Brain microvascular endothelial cell (primary cell): Measurements from ENCODE around the gene TAF4.

Experiments
- DNase-seq: peaks from one replicate; pipeline ENCODE4 v3.0.0-alpha.2; 2020
- H3K27ac ChIP-seq: fragments of 250-450 bp; sonication (Bioruptor Pico); 2 replicates; pipeline ENCODE4 v1.5.1; 2020; ENCODE audit warnings: mild to moderate bottlenecking, moderate library complexity
- H3K27me3 ChIP-seq: fragments of 250-450 bp; sonication (Bioruptor Pico); replicated peaks from 2 replicates; pipeline ENCODE4 v1.5.1; 2020; ENCODE audit warnings: mild to moderate bottlenecking
- H3K36me3 ChIP-seq: fragments of 250-450 bp; sonication (Bioruptor Pico); replicated peaks from 2 replicates; pipeline ENCODE4 v1.5.1; 2020; ENCODE audit warnings: mild to moderate bottlenecking
- H3K4me3 ChIP-seq: 2 replicates; pipeline ENCODE4 v1.5.1; 2011; ENCODE audit warnings: low read depth, mild to moderate bottlenecking, control low read depth, low read length, moderate library complexity
- in situ Hi-C: cut with HindIII; loops from 2 replicates; pipeline ENCODE4 v1.10.0; 2017; ENCODE audit warnings: low sequenced_read_pairs, low pct_ligation_motif_present
- TF ChIP-seq, protein P1 (sequence below): IDR thresholded peaks from 2 replicates; pipeline ENCODE4 v1.5.1; 2011; ENCODE audit warnings: low read depth, mild to moderate bottlenecking, moderate library complexity, low read length, control low read depth, inconsistent platforms; ENCODE audit errors: missing control alignments

The TAF4 gene, protein sequence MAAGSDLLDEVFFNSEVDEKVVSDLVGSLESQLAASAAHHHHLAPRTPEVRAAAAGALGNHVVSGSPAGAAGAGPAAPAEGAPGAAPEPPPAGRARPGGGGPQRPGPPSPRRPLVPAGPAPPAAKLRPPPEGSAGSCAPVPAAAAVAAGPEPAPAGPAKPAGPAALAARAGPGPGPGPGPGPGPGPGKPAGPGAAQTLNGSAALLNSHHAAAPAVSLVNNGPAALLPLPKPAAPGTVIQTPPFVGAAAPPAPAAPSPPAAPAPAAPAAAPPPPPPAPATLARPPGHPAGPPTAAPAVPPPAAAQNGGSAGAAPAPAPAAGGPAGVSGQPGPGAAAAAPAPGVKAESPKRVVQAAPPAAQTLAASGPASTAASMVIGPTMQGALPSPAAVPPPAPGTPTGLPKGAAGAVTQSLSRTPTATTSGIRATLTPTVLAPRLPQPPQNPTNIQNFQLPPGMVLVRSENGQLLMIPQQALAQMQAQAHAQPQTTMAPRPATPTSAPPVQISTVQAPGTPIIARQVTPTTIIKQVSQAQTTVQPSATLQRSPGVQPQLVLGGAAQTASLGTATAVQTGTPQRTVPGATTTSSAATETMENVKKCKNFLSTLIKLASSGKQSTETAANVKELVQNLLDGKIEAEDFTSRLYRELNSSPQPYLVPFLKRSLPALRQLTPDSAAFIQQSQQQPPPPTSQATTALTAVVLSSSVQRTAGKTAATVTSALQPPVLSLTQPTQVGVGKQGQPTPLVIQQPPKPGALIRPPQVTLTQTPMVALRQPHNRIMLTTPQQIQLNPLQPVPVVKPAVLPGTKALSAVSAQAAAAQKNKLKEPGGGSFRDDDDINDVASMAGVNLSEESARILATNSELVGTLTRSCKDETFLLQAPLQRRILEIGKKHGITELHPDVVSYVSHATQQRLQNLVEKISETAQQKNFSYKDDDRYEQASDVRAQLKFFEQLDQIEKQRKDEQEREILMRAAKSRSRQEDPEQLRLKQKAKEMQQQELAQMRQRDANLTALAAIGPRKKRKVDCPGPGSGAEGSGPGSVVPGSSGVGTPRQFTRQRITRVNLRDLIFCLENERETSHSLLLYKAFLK

DNA sequence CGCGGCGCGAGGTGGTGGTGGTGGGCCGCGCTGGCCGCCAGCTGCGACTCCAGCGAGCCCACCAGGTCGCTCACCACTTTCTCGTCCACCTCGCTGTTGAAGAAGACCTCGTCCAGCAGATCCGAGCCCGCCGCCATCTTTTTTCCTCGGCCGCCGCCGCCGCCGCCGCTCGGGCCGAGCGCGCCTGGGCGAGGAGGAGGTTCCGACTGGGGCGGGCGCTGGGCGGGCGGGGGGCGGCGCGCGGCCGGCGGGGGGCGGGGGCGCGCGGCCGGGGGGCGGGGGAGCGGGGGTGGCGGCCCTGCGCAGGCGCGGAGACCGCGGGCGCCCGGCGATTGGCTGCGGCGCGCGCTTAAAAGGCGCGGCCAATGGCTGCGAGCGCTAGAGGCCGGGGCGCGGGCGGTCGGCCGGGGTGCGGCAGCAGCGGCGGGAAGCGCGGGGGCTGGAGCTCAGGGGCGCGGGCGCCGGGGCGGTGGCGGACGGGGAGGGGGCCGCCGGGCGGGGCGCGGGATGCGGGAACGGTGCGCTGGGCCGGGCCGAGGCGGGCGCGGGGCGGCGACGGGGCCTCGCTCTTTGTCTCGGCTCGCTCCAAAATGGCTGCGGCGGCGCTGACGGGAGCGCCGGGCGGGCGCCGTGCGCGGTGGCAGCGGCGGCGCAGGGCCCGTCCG is at the start of gene TAF4:
TAF4 (minus strand) TSS at position 208 of the 665 bp plus-strand sequence; CDS start at position 137, 71 bp downstream.
- no peaks in the 10 kb centered on the region for H3K27me3 ChIP-seq
- TF ChIP-seq, protein P1, sequence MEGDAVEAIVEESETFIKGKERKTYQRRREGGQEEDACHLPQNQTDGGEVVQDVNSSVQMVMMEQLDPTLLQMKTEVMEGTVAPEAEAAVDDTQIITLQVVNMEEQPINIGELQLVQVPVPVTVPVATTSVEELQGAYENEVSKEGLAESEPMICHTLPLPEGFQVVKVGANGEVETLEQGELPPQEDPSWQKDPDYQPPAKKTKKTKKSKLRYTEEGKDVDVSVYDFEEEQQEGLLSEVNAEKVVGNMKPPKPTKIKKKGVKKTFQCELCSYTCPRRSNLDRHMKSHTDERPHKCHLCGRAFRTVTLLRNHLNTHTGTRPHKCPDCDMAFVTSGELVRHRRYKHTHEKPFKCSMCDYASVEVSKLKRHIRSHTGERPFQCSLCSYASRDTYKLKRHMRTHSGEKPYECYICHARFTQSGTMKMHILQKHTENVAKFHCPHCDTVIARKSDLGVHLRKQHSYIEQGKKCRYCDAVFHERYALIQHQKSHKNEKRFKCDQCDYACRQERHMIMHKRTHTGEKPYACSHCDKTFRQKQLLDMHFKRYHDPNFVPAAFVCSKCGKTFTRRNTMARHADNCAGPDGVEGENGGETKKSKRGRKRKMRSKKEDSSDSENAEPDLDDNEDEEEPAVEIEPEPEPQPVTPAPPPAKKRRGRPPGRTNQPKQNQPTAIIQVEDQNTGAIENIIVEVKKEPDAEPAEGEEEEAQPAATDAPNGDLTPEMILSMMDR = no peak
- peak within 1 kb of the TSS; percentile 64 for H3K4me3 ChIP-seq
- in situ Hi-C loops = no loop called here
- H3K27ac ChIP-seq = peak within 1 kb of the TSS; percentile 62
- no peaks in the 10 kb centered on the region for H3K36me3 ChIP-seq
- DNase-seq = peak; percentile 49

DNA sequence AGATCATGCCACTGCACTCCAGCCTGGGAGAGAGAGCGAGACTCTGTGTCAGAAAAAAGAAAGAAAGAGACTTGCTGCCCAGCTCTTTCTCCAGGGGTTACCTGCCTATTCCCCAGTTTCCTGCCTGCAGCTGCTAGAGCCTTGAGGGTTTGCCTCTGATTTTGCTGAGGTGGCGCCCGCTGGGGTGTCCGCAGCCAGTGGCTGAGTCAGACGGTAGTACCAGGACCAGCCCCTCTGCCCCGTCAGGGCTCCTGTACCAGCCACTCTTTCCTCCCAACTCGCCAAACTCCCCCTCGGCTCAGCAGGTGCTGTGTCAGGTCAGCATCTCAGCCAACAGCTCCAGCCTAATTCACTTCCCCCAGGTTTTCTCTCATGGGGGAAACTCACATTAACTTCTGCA is 49.2 kb upstream of the TAF4 start:
- Histone ChIP-seq H3K4me3 (no peak overlapping the region), H3K27me3 (peaks cover 8% of the 10 kb centered on the region), H3K36me3 (no peaks in the 10 kb centered on the region), H3K27ac (no peak overlapping the region)
- in situ Hi-C loops = no loop called here
- no peak for DNase-seq
- TF ChIP-seq, protein P1 = no peak

DNA sequence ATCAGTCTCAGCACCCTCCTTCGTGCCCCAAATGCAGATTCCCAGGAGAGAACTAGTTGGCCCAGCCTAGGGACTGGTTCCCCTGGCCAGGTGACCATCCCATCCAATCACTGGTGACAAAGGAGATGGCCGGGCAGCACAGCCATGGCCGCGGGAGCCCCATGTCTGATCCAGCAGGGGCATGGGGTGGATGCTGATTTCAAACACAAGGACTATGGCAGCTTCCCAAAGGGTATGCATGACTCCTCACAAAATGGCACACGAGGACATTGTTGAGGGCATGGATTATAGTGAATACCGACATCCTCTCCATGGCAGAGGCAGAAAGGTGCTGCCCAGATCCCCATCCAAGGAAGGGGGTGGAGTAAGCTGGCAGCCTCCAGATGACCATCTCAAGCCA is 46.7 kb upstream of the TAF4 start:
- H3K36me3 ChIP-seq = no peaks in the 10 kb centered on the region
- H3K27ac ChIP-seq = no peak overlapping the region
- TF ChIP-seq, protein P1 = no peak
- no peak overlapping the region for H3K4me3 ChIP-seq
- H3K27me3 ChIP-seq = peaks cover 3% of the 10 kb centered on the region
- in situ Hi-C loops = no loop called here
- no peak for DNase-seq

DNA sequence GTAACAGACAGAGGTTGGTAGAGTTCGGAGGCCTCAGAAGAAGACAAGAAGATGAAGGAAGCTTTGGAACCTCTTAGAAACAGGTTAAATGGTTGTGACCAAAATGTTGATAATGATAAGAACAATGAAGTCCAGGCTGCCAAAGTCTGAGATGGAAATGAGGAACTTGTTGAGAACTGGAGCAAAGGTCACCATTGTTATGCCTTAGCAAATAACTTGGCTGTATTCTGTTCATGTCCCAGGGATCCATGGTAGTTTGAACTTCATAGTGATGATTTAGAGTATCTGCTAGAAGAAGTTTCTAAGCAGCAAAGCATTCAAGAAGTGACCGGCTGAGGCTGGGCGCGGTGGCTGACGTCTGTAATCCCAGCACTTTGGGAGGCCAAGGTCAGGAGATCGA is 45.5 kb upstream of the TAF4 start:
- no peak for DNase-seq
- Histone ChIP-seq H3K4me3 (no peak overlapping the region), H3K27ac (no peak overlapping the region), H3K36me3 (no peaks in the 10 kb centered on the region), H3K27me3 (no peaks in the 10 kb centered on the region)
- TF ChIP-seq, protein P1 = no peak
- in situ Hi-C loops = no loop called here

DNA sequence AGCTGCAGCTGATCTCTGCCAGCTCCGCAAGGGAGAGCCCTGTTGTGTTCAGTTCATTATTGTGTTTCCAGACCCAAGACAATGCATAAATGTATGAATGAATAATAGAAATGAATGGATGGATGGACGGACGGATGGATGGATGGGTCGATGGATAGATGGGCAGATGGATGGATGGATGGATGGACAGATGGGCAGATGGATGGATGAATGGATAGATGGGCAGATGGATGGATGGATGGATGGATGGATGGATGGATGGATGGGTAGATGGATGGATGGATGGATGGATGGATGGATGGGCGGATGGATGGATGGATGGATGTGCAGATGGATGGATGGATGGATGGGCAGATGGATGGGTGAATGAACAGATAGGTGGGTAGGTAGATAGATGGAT is 39.9 kb upstream of the TAF4 start:
- TF ChIP-seq, protein P1 = no peak
- in situ Hi-C loops = no loop called here
- H3K27ac ChIP-seq = no peak overlapping the region
- no peak overlapping the region for H3K4me3 ChIP-seq
- H3K36me3 ChIP-seq = no peaks in the 10 kb centered on the region
- DNase-seq = no peak
- H3K27me3 ChIP-seq = no peaks in the 10 kb centered on the region
